Nephron progenitor cell (in vitro differentiated cells): ENCODE measurements around the gene DERA.

ENCODE experiments used
- DNase-seq: peaks from one replicate; pipeline ENCODE4 v3.0.0; 2021
- H3K27ac Mint-ChIP-seq: 2 replicates; pipeline ENCODE4 v1.8.0; 2021; ENCODE audit warnings: mild to moderate bottlenecking, moderate library complexity, mixed read lengths
- H3K27me3 Mint-ChIP-seq: 2 replicates; pipeline ENCODE4 v1.8.0; 2021; ENCODE audit warnings: mild to moderate bottlenecking, low read depth, mixed read lengths; ENCODE audit not compliant: poor library complexity
- H3K36me3 Mint-ChIP-seq: 2 replicates; pipeline ENCODE4 v1.8.0; 2021; ENCODE audit warnings: low read depth, mixed read lengths
- H3K4me1 Mint-ChIP-seq: 2 replicates; pipeline ENCODE4 v1.8.0; 2021; ENCODE audit warnings: mixed read lengths
- H3K4me3 Mint-ChIP-seq: 2 replicates; pipeline ENCODE4 v1.8.0; 2021; ENCODE audit warnings: mild to moderate bottlenecking, moderate library complexity, mixed read lengths
- H3K9me3 Mint-ChIP-seq: 2 replicates; pipeline ENCODE4 v1.8.0; 2021; ENCODE audit warnings: mild to moderate bottlenecking, moderate library complexity, mixed read lengths
- CTCF ChIP-seq: fragments of 200-600 bp; sonication (generic); IDR thresholded peaks from 2 replicates; pipeline ENCODE4 v1.5.0; 2021; ENCODE audit warnings: antibody characterized with exemption

Gene DERA

DNA sequence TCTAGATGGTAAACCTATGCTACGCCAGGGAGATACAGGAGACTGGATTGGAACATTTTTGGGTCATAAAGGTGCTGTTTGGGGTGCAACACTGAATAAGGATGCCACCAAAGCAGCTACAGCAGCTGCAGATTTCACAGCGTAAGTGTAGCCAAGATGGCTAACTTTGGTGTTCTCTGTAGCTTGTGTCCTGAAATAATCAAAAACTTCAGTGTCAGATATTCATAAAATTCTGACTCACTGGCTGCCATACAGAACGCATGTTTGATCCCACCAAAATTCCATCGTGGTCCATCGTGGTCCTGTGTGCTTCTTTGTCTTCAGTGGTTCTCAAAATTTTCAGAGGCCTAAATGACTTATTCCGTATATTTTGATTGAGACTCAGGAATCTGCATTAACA, 27.6 kb upstream of the DERA start:
- peak overlapping the region; percentile 97 for H3K4me3 Mint-ChIP-seq
- H3K4me1 Mint-ChIP-seq, result peaks cover 41% of the 10 kb centered on the region
- H3K36me3 Mint-ChIP-seq, result peaks cover 37% of the 10 kb centered on the region
- no peaks in the 10 kb centered on the region for H3K9me3 Mint-ChIP-seq
- H3K27ac Mint-ChIP-seq, result peak overlapping the region; percentile 100
- no peak for DNase-seq
- no peak for TF ChIP-seq CTCF
- H3K27me3 Mint-ChIP-seq, result no peaks in the 10 kb centered on the region

GRCh38 chr12:15886372-15887042, 24.6 kb upstream of the DERA start:
- no peak overlapping the region for H3K27ac Mint-ChIP-seq
- H3K9me3 Mint-ChIP-seq, result no peaks in the 10 kb centered on the region
- H3K36me3 Mint-ChIP-seq, result peaks cover 49% of the 10 kb centered on the region
- H3K27me3 Mint-ChIP-seq, result no peaks in the 10 kb centered on the region
- DNase-seq, result no peak
- no peak overlapping the region for H3K4me3 Mint-ChIP-seq
- no peak for TF ChIP-seq CTCF
- peaks cover 28% of the 10 kb centered on the region for H3K4me1 Mint-ChIP-seq

- peaks cover 51% of the 10 kb centered on the region for H3K36me3 Mint-ChIP-seq
- H3K9me3 Mint-ChIP-seq, result no peaks in the 10 kb centered on the region
- H3K4me1 Mint-ChIP-seq, result peaks cover 23% of the 10 kb centered on the region
- no peak overlapping the region for H3K4me3 Mint-ChIP-seq
- no peak overlapping the region for H3K27ac Mint-ChIP-seq
- H3K27me3 Mint-ChIP-seq, result no peaks in the 10 kb centered on the region
- TF ChIP-seq CTCF, result no peak
- no peak for DNase-seq
Measured at GRCh38 chr12:15887043-15887817, 23.9 kb upstream of the DERA start.

- no peaks in the 10 kb centered on the region for H3K9me3 Mint-ChIP-seq
- no peaks in the 10 kb centered on the region for H3K27me3 Mint-ChIP-seq
- H3K4me3 Mint-ChIP-seq, result no peak overlapping the region
- TF ChIP-seq CTCF, result no peak
- DNase-seq, result no peak
- peak overlapping the region; percentile 54 for H3K27ac Mint-ChIP-seq
- H3K4me1 Mint-ChIP-seq, result no peaks in the 10 kb centered on the region
- peaks cover 42% of the 10 kb centered on the region for H3K36me3 Mint-ChIP-seq
Measured at GRCh38 chr12:15892645-15893259, 18.4 kb upstream of the DERA start.

DNA sequence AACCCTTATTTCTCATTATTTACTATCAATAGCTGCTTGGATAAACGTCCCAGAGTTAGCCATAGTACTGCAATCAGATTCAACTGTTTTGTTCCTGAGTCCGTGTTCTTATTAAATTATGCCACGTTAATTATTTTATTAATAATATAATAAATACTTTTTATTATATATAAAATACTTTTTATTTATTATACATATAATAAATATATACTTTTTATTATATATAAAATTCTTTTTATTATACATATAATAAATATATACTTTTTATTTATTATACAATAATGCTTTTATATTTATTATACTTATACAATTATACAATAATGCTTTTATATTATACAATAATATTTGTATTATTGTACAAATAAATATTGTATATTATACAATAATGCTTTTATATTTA, 17.9 kb upstream of the DERA start:
- no peaks in the 10 kb centered on the region for H3K9me3 Mint-ChIP-seq
- no peaks in the 10 kb centered on the region for H3K27me3 Mint-ChIP-seq
- peaks cover 42% of the 10 kb centered on the region for H3K36me3 Mint-ChIP-seq
- no peaks in the 10 kb centered on the region for H3K4me1 Mint-ChIP-seq
- H3K4me3 Mint-ChIP-seq, result no peak overlapping the region
- no peak overlapping the region for H3K27ac Mint-ChIP-seq
- TF ChIP-seq CTCF, result no peak
- DNase-seq, result no peak
